GM18868 (cell line): ENCODE results near the gene MAP2K1.
"Not testable (repeated sequence)": the region's sequence is repeated elsewhere in the genome, so short reads cannot be mapped to it uniquely, and the experiment has no call there.

ENCODE experiments used
- ATAC-seq: cut with Tn5 transposase; IDR thresholded peaks from one replicate; pipeline ENCODE4 v1.9.1; 2021; ENCODE audit warnings: mild to moderate bottlenecking, moderate library complexity; ENCODE audit not compliant: unreplicated experiment

MAP2K1 gene

DNA sequence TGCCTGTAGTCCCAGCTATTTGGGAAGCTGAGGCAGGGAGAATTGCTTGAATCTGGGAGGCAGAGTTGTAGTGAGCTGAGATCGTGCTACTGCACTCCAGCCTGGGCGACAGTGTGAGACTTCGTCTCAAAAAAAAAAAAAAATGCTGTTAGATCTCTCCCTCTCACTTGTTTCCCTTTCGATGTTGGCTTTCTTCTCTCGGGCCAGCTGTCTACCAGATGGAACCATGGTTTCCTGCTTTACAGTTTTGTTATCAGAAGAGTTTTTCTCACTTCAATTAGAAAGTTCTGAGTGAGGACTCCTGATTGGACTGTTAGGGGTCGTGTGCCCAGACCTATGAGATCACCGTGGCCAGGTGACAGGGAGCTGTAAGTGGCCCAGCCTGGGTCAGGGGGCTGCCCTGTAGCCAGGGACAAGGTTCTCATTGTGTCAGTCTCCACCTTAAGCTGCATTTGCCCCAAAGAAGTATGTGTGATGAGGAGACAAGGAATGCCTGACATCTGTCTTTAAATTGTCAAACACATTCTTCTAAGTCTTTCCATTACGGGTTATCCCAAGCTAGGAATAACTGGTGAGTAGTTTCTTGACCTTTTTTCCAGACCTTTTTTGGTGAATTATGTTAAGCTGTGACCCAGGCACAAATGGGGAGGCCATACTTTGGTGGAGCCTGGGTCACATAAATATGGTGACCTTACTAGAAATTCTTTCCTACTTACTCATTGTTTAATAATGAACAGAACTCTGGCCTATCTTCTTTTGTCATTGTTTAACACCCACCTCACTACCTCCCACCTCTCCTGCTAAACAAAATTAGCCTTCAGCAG, 85.7 kb downstream of the MAP2K1 start:
- ATAC-seq: peak; percentile 74

DNA sequence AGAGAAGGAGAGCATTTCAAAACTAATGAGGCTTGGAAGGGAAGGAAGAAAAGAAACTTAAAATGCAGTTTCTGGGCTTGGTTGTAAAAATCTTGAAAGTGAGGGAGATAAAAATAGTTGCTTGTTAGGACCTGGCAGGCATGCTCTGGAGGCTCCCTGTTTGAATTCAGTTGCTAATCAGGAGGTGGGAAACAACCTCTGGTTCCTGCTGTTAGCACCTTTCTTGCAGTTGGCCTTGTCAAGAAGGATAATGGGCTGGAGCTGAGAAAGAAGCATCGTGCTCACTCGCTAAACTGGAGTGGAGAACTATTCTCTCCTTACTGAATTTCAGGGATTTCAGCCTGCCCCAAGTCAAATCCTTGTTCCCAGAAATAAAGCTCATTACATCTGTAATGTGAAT, 87.4 kb downstream of the MAP2K1 start:
- no peak for ATAC-seq

DNA sequence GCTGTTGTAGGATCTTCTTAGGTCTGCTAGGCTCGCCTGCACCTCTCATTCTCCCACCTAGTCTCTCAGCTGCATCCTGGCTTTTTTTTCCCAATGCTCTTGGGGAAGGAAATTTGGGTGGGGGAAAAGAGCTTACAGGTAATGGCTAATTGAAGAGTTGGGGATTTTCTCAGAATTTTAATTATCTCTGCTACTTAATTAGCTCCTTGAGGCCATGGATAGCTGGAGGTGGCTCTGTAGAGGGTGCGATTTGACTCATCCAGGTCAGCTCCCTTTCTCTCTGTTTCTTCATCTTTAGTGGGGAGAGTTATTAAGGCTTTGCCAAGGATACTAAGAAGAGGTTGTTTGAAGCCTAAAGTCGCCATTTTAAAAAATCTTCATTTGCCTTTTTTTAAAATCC, 88.3 kb downstream of the MAP2K1 start:
- ATAC-seq: no peak

DNA sequence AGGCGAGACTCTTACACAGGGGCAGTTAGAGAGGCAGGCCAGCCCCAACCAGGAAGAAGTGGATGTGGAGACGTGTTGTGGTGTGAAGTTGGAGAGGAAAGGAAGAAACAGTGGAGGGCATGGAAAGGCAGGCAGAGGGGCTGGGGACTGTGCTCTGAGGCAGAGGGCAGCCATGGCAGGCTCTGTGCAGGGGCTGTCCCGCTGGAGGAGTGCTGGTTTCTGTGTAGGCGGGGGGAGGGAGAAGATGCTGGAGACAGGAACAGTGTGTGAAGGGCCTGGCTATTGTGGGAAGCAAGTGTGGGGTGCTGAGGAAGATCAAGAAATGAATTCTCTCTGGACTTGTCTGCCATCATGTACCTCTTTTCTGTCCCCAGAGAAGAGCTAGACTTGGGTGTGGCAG, 89.8 kb downstream of the MAP2K1 start:
- ATAC-seq: no peak

DNA sequence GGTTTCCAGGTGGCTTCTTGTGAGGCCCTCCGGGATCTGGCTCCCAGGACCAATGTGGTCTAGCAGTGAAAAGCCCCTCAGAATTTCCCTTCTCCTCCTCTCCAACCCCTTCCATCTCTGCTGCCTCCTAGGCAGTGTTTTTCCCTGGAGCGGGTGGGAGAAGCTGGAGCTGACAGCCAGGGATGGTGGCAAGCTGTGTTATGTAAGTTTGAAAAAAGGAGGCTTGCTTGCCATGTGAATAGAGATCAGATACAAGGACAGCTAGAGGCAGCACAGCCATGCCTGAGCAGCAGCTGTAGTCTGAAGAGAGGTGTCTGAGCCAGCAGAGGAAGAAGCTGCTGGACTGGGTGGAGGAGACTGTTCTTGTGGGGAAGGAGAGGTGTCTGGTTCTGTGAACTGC, 90.3 kb downstream of the MAP2K1 start:
- no peak for ATAC-seq

DNA sequence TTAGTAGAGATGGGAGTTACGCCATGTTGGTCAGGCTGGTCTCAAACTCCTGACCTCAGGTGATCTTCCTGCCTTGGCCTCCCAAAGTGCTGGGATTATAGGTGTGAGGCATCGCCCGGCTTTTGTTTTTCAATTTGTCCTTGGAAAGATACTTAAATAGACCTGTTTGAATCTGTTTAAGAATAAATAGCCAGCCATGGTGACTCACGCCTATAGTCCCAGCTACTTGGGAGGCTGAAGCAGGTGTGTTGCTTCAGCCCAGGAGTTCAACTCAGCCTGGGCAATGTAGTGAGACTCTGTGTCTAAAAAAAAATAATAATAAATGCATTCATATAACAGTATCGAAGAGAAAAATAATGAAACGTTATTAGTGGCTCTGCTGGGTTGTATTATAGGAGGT, 93.6 kb downstream of the MAP2K1 start:
- no peak for ATAC-seq

DNA sequence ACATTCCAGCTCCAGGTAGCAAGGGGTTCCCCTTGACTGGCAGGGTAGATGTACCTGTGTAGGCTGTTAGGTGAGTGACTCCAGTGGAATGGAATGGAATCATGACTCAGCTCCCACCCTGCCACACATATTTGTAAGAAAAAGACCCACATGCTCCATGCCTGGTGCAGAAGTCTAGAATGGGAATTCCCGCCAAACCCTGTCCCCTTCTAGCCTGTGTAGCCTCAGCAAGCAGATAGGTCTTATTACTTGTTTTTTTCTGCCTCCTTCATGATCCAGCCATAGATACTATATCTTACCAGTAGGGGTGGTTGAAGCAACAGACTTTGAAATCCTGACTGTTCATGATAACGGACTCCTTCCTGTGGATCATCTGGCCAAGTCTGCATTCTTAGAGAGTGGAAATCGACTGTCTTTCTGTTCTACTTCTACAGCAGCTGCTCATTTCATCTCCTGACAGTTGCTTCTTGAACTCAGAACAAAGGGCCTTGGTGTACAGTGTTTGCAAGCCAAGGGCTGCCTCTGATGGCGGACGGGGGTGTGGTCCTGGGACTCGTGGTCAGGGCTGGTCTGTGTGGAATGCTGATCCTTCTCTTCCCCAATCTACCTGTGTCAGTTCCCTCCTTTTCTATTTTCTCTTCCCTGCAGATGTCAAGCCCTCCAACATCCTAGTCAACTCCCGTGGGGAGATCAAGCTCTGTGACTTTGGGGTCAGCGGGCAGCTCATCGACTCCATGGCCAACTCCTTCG, 94.6 kb downstream of the MAP2K1 start:
- ATAC-seq: no peak

DNA sequence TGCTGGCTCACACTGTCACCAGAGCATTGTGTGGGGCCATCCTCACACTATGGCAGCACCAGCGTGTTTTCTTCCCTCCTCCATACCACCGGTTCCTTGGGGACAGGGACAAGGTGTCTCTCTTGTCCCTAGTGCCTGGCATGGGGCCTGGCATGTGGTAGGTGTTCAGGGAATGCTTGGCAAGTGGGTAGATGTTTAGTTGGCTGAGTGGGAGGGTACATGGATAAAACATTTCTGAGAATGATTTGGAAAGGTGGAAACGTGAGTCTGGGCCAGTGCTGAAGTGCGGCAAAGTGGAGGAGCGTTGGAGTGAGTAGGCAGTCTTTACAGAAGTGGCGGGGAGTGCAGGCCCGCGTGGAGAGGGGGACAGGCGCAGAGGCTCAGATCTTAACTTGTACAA, 95.8 kb downstream of the MAP2K1 start:
- ATAC-seq: no peak

DNA sequence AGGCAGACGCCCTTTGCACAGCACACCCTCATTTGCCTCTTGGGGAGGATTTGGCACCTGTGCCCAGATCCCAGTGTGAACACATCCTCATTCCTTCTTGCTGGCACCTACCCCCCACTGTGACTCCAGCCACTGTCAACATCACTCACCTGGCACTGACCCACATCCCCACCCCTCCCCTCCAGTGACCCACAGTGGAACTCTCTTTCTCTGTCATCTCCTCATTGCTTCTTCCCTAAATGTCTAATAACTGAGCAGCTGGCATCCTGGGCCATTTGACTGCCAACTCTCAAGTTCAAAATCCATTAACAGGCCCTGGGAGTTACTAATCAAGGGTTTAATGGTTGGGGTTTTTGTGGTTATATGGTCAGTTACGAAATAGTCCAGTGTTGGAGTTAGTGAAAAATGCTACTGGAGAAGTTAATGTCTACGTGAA, 96.4 kb downstream of the MAP2K1 start:
- no peak for ATAC-seq

DNA sequence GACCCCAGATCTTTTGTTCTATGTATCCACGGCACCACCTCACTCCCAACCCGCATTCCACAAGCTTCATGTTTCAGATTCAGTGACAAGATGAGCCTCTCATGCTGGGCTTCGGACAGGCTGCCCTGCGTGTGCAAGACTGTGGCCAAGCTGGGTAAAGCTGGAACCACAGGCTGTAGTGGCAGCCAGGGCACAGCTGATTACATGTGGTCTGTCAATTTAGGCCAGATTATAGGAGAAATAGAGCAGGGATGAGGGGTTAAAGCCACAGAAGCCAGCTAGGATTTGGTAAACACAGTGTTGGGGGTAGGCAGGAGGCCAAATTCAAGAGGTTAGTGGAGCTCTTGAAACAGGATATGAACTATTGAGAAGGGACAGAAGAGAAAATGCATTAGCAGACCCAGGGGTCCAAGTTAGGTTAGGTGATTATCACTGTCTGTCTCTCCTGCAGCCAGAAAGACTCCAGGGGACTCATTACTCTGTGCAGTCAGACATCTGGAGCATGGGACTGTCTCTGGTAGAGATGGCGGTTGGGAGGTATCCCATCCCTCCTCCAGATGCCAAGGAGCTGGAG, 97.9 kb downstream of the MAP2K1 start:
- ATAC-seq: no peak

DNA sequence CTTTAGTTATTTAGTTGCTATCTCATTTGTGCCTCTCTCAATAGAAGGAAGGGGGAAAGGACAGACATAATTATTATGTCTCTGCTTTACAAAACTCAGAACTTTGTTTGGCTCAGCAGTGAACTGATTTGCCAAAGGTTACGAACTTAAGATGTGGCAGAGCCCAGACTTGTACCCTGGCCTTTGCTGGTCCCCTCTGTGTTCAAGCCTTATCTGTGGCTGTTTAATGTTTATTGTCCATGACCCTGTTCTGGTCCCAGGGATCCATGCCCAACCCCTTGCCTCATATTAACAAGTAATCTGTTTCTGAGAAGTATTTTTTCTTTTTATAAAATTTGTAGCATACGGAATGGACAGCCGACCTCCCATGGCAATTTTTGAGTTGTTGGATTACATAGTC, 100.2 kb downstream of the MAP2K1 start:
- ATAC-seq: no peak

DNA sequence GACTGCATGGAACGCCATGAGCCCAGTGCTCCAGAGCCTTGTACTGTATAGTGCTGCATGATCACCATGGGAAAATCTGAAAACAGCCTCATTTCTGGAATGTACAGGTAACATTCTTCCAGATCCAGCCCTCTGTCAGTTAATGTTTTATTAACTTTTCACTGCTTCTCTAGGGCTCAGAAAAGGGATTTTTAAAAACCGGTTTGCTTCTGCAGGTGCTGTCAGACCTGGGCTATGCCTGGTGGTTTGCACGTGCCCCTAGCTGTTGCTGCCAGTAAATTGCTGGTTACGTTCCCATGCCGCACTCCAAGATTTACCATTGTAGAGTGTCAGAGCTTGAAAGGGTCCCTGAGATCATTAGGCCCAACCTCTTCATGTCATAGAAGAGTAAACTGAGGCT, 101.8 kb downstream of the MAP2K1 start:
- no peak for ATAC-seq

DNA sequence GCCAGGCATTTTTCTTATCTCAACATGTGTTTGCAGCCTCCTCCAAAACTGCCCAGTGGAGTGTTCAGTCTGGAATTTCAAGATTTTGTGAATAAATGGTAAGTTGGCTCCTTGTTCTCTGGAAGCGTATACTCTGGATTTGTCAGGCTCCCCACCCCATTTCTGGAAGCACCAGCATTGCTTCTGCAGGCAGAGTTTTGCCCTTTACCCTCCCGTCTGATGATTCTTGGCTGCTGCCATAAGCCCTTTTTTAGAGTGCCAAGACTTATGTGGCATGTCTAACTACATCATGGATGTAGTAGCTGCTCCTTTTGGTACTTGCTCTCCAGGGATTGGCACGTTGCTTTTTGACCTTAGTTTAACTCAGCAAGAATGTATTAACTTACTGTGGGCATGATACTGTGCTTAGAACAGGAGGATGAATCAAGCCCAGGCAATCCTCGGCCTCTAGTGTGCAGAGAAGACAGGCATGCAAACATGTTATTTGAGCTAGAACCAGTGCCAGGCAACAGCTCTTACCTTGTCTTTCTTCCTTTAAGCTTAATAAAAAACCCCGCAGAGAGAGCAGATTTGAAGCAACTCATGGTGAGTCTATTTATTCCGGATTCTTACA, 102.6 kb downstream of the MAP2K1 start:
- ATAC-seq: no peak

DNA sequence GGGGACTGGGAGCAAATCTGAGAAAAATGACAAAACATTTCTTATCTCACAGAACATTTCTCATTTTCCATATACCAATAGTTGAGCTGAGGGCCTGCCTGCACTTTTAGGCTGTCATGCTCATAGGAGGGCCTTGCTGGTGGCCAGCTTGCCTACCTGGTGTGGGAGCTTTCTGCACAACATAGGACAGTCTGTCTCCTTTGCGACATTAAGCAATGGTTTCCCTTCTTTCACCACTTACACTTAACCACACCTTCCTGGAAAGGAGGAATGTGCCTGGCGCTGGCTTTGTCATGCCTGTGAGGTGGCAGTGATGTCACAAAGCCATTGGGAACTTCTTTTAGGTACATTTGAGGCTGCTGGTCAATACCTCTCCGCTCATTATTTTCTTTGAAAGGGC, 105.1 kb downstream of the MAP2K1 start:
- ATAC-seq: no peak

DNA sequence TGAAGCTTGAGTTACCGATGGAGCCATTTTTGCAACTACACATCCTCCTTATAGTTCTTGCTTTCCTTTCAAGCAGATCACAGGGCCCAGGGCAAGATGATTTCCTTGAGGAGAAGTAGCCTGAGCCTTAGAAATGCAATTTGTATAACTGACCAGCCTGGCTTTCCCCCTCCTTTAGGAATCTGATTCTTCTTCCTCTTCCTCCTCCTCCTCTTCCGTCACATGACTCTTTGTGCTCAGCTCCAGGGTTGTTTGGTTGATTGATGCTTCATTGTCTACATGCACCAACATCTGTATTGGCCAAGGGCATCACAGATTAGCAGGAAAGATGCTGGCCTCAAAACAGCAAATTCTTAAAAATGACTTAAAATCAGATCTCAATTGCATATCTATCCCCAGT, 107.5 kb downstream of the MAP2K1 start:
- no peak for ATAC-seq

DNA sequence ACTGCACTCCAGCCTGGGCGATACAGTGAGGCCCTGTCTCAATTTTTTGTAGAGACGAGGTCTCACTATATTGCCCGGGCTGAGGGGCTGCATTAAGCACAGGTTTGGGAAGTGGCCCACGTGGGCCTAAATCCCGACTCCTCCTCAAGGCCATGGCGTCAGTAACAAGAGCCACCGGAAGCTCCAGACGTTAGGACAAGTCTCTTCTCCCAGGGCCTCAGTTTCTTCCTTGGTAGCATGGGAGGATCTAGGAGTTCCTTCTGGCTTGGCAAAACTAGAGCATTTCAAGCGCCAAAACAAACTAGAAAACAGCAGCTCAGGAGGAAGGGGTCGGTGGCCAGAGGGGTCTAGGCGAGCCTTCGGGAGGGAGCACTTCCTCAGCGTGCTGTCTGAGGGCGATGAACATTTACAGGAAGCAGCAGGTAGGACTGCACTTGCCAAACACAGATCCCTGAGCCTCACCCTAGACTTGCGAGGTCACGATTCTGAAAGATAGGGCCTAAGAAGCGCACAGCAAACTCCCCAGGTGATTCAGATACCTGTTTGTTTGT, 110.3 kb downstream of the MAP2K1 start:
- ATAC-seq: peak; percentile 10

DNA sequence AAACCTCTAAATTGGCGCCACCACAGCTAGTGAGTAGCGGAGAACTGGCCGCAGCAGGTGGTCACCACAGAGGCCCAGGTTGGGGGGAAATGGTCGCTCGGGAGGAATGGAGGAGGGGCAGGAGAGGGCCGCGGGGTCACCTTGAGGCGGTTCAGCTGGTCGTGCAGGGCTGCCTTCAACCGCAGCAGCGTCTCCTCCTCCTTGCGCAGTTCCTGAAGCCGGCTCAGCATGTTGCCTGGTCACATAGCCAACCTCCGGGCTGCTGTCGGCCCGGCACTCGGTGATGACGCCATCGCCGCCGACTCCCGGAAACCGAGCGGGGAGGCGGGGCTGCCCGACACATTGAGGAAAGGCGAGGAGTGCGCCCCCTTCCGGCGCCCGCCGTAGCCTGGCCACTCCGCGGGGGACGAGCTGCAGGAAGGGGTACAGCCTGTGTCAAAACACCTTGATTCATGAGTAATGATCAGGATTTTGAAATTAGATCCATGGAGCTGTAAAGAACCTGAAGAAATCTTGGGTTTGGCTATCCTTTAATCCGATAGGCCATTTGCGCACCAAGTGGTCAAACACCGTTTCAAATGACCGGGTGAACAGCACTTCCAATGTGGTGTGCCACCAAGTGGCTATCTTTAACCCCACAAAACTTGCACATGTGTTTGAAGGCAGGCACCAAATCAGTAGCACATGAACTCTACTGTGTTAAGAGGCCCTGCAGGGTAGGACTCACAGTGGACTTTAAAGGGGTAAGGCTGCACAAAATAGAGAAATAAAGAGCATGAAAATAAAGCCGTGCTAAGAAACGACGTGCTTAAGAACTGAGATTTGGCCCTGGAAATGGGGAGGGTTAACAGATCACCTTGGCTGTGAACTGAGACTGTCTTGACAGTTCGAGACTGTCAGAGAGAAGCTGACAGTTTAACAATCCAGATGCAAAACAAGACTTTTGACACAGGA, 111.1 kb downstream of the MAP2K1 start, which contains the start of gene SNAPC5:
Gene SNAPC5 (minus strand): TSS at position 261 of the 954 bp plus-strand sequence. CDS start 31 bp downstream, at position 230.
- ATAC-seq: peak; percentile 88

DNA sequence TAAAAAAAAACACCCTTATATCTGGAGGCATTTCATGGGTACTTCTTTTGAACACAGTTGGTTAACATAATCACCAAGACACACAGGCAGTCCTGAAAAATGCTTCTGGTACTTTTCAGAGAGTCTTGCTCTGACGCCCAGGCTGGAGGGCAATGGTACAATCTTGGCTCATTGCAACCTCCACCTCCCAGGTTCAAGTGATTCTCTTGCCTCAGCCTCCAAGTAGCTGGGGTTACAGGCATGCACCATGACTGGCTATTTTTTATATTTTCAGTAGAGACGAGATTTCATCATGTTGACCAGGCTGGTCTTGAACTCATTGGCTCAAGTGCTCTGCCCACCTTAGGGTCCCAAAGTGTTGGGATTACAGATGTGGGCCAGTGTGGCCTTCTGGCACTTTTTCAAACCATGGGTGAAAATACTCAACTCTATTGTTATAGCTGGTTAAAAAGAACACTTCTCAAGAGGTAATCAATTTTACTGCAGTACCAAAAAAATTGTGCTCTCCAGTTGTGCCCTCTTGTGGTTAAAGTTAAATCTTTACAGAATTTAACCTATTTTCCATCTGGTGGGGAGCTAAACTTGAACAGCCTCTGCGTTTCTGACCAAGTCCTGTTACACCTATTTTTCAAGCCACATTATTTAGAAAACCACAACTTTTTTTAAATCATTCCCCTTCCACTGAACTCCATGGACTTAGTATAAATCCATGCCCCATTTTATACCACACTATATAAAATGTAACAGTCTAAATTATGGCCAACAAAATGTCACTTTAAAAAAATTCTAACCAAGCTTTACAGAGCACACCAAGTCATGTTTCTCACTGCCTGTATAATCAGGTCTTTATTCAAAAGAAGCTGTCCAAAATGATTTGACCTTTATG, 112.0 kb downstream of the MAP2K1 start:
- ATAC-seq: no peak

DNA sequence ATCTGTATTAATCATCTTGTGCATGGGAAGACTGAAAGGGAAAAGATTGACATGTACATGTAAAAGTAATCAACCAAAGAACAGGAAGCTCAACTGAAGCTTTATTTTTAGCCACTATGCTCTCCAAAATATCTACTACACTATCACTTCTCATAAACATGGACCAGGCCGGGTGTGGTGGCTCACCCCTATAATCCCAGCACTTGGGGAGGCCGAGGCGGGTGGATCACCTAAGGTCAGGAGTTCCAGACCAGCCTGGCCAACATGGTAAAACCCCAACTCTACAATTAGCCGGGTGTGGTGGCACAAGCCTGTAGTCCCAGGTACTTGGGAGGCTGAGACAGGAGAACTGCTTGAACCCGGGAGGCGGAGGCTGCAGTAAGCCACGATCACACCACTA, 113.6 kb downstream of the MAP2K1 start:
- not testable (repeated sequence) for ATAC-seq
